CD4-positive, alpha-beta T cell (primary cell): ENCODE measurements around the gene SESN3. TPM values are rescaled to one million over a fixed set of nuclear protein-coding genes. Genes with fewer than 3 reads are reported as not detected.

ENCODE experiments used
- ATAC-seq: fragments of 200-7000 bp; cut with Tn5 transposase; one replicate; pipeline ENCODE4 v1.10.0; 2022; ENCODE audit warnings: mild to moderate bottlenecking; ENCODE audit not compliant: poor library complexity
- CTCF ChIA-PET: fragments of 350-600 bp; sonication (Branson Sonifier 250); formaldehyde crosslinking; loops from one replicate; lab custom pipeline; 2021; ENCODE audit warnings: antibody characterized with exemption, inconsistent platforms; lab: Charles Lee
- POLR2A ChIA-PET: fragments of 350-600 bp; sonication (Branson Sonifier 250); formaldehyde crosslinking; loops from one replicate; lab custom pipeline; 2021; ENCODE audit warnings: antibody characterized with exemption, inconsistent platforms; lab: Charles Lee
- DNase-seq, 14 experiments: peaks; one replicate each; pipeline ENCODE4 v3.0.0-alpha.2; 2013 to 2020; ENCODE audit warnings: mixed read lengths in 2 of 14
- H3K27ac ChIP-seq, 2 donors: one replicate each; pipeline versions ENCODE4 v1.5.1 to v1.7.0; 2013; ENCODE audit warnings: low read length in 2 of 2, low read depth in 1 of 2, mild to moderate bottlenecking in 1 of 2
- H3K27me3 ChIP-seq, 2 experiments: 1 replicate in 1 of 2; 2 replicates in 1 of 2; pipeline versions ENCODE4 v1.6.1 to v1.7.0; 2013; ENCODE audit warnings: low read length in 2 of 2, control low read depth in 1 of 2, mild to moderate bottlenecking in 1 of 2, moderate library complexity in 1 of 2; ENCODE audit not compliant: insufficient read depth in 2 of 2, control insufficient read depth in 1 of 2
- H3K36me3 ChIP-seq: one replicate; pipeline ENCODE4 v1.6.1; 2013; ENCODE audit warnings: low read length, control low read depth; ENCODE audit not compliant: insufficient read depth
- H3K4me1 ChIP-seq: one replicate; pipeline ENCODE4 v1.6.1; 2013; ENCODE audit warnings: low read length, control low read depth; ENCODE audit not compliant: insufficient read depth
- H3K4me3 ChIP-seq: one replicate; pipeline ENCODE4 v1.5.1; 2013; ENCODE audit warnings: mild to moderate bottlenecking, low read length, moderate library complexity
- H3K9me3 ChIP-seq, 2 experiments: 1 replicate in 1 of 2; 2 replicates in 1 of 2; pipeline versions ENCODE4 v1.6.1 to v1.7.0; 2013; ENCODE audit warnings: low read length in 2 of 2, mild to moderate bottlenecking in 2 of 2, control low read depth in 1 of 2, moderate library complexity in 1 of 2; ENCODE audit not compliant: control insufficient read depth in 1 of 2, insufficient read depth in 1 of 2
- H3K27ac Mint-ChIP-seq: one replicate; pipeline ENCODE4 v1.8.0; 2020; ENCODE audit warnings: mixed read lengths
- H3K27me3 Mint-ChIP-seq: one replicate; pipeline ENCODE4 v1.8.0; 2021; ENCODE audit warnings: mixed read lengths
- H3K36me3 Mint-ChIP-seq: one replicate; pipeline ENCODE4 v1.8.0; 2021; ENCODE audit warnings: low read depth, mixed read lengths
- H3K4me1 Mint-ChIP-seq: one replicate; pipeline ENCODE4 v1.8.0; 2021; ENCODE audit warnings: low read depth, mixed read lengths
- H3K4me3 Mint-ChIP-seq: one replicate; pipeline ENCODE4 v1.8.0; 2020; ENCODE audit warnings: mild to moderate bottlenecking, mixed read lengths
- H3K9me3 Mint-ChIP-seq: one replicate; pipeline ENCODE4 v1.8.0; 2020; ENCODE audit warnings: mixed read lengths
- intact Hi-C, 2 experiments: fragments of 100-400 bp; cut with DNase I in 1 of 2; cut with micrococcal nuclease in 1 of 2; formaldehyde crosslinking; loops; one replicate each; pipeline versions ENCODE4 v1.15.1 to v1.9.0; 2023 to 2025; cut with DNase I, micrococcal nuclease
- total RNA-seq, 174 experiments: library from RNA in 2 of 174; stranded (reverse) in 2 of 174; gene quantifications; one replicate each; pipeline ENCODE4 v1.2.3 and lab custom pipeline; 2021 to 2026
- TF ChIP-seq, protein P1 (sequence below): fragments of 200-600 bp; IDR thresholded peaks from one replicate; pipeline ENCODE4 v1.8.0; 2022; ENCODE audit warnings: antibody characterized with exemption, mild to moderate bottlenecking

Gene SESN3
- total RNA-seq, 2 experiments from 2014 or later, result 63.9 to 69.1 TPM

- peak overlapping the region in 1 of 2 donors; percentile 55 for H3K27ac ChIP-seq
- ChIA-PET POLR2A (interaction anchor here (0.9 to 8.7 kb wide), 5 partner anchors 13 to 81 kb away, joined by 3 to 158 read pairs (median 4); partner anchors contain the start of gene SESN3), CTCF (interaction anchor here (0.9 kb wide), 1 partner anchor 25 kb away, joined by 3 read pairs; the partner anchor contains the start of gene SESN3)
- TF ChIP-seq, protein P1, sequence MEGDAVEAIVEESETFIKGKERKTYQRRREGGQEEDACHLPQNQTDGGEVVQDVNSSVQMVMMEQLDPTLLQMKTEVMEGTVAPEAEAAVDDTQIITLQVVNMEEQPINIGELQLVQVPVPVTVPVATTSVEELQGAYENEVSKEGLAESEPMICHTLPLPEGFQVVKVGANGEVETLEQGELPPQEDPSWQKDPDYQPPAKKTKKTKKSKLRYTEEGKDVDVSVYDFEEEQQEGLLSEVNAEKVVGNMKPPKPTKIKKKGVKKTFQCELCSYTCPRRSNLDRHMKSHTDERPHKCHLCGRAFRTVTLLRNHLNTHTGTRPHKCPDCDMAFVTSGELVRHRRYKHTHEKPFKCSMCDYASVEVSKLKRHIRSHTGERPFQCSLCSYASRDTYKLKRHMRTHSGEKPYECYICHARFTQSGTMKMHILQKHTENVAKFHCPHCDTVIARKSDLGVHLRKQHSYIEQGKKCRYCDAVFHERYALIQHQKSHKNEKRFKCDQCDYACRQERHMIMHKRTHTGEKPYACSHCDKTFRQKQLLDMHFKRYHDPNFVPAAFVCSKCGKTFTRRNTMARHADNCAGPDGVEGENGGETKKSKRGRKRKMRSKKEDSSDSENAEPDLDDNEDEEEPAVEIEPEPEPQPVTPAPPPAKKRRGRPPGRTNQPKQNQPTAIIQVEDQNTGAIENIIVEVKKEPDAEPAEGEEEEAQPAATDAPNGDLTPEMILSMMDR, result no peak
- Mint-ChIP-seq H3K36me3 (no peaks in the 10 kb centered on the region), H3K27ac (peak overlapping the region; percentile 92), H3K27me3 (no peaks in the 10 kb centered on the region), H3K4me1 (peaks cover 55% of the 10 kb centered on the region), H3K4me3 (no peak overlapping the region), H3K9me3 (no peaks in the 10 kb centered on the region)
- H3K36me3 ChIP-seq, result no peaks in the 10 kb centered on the region
- intact Hi-C loops, result loop anchor here in 1 of 2 experiments (10.0 kb wide), 1 partner anchor 282 kb away; the partner anchor contains the start of genes CWC15 and KDM4D
- peaks cover 31% of the 10 kb centered on the region for H3K4me1 ChIP-seq
- H3K27me3 ChIP-seq, result no peaks in the 10 kb centered on the region
- DNase-seq (peak in 4 of 14 experiments; percentile 39 to 47 (median 42)), ATAC-seq (no peak)
- H3K9me3 ChIP-seq, result no peaks in the 10 kb centered on the region
- no peak overlapping the region for H3K4me3 ChIP-seq
Measured at GRCh38 chr11:95256321-95256779, 25.3 kb upstream of the SESN3 start.

- Mint-ChIP-seq H3K4me1 (peaks cover 55% of the 10 kb centered on the region), H3K27ac (peak overlapping the region; percentile 92), H3K9me3 (no peaks in the 10 kb centered on the region), H3K27me3 (no peaks in the 10 kb centered on the region), H3K36me3 (no peaks in the 10 kb centered on the region), H3K4me3 (peak overlapping the region; percentile 34)
- DNase-seq (no peak), ATAC-seq (no peak)
- CTCF ChIA-PET, result interaction anchor here (1.4 to 3.1 kb wide), 2 partner anchors 23 to 27 kb away, joined by 3 to 13 read pairs; partner anchors contain the start of gene SESN3
- POLR2A ChIA-PET, result interaction anchor here (0.6 to 8.7 kb wide), 10 partner anchors 8 to 450 kb away, joined by 3 to 158 read pairs (median 4); partner anchors contain the start of gene SESN3
- Histone ChIP-seq H3K27me3 (no peaks in the 10 kb centered on the region), H3K27ac (peak overlapping the region; percentile 25 to 55), H3K4me3 (no peak overlapping the region), H3K4me1 (peaks cover 31% of the 10 kb centered on the region), H3K36me3 (no peaks in the 10 kb centered on the region), H3K9me3 (no peaks in the 10 kb centered on the region)
- intact Hi-C loops, result loop anchor here in 1 of 2 experiments (10.0 kb wide), 1 partner anchor 281 kb away; the partner anchor contains the start of genes CWC15 and KDM4D
- TF ChIP-seq, protein P1, result no peak
Measured at GRCh38 chr11:95255251-95256145, 24.5 kb upstream of the SESN3 start.

GRCh38 chr11:95254716-95255115, 23.7 kb upstream of the SESN3 start:
- peak overlapping the region; percentile 92 for H3K27ac Mint-ChIP-seq
- ATAC-seq (peak; percentile 1), DNase-seq (no peak)
- H3K27me3 ChIP-seq, result no peaks in the 10 kb centered on the region
- H3K27me3 Mint-ChIP-seq, result no peaks in the 10 kb centered on the region
- ChIA-PET POLR2A (interaction anchor here (0.6 to 8.7 kb wide), 17 partner anchors 9 to 534 kb away, joined by 3 to 158 read pairs (median 4); partner anchors contain the start of genes ENDOD1, FAM76B, SESN3 and SRSF8), CTCF (interaction anchor here (1.0 to 3.1 kb wide), 4 partner anchors 8 to 451 kb away, joined by 3 to 13 read pairs (median 6); partner anchors contain the start of gene SESN3)
- peaks cover 31% of the 10 kb centered on the region for H3K4me1 ChIP-seq
- peak overlapping the region; percentile 25 to 32 for H3K27ac ChIP-seq
- H3K4me1 Mint-ChIP-seq, result peaks cover 55% of the 10 kb centered on the region
- H3K9me3 ChIP-seq, result no peaks in the 10 kb centered on the region
- TF ChIP-seq, protein P1, result no peak
- H3K4me3 Mint-ChIP-seq, result peak overlapping the region; percentile 2
- H3K36me3 ChIP-seq, result no peaks in the 10 kb centered on the region
- H3K9me3 Mint-ChIP-seq, result no peaks in the 10 kb centered on the region
- no peak overlapping the region for H3K4me3 ChIP-seq
- H3K36me3 Mint-ChIP-seq, result no peaks in the 10 kb centered on the region
- intact Hi-C loops, result loop anchor here (1.0 to 10.0 kb wide), 4 partner anchors 23 to 434 kb away; partner anchors contain the start of genes CWC15 (in 1 of the 2), KDM4D (in 1 of the 2) and SESN3 (in 1 of the 2)
